HepG2 (cell line): Measurements from ENCODE around the gene C2orf49. TPM values are rescaled to one million over a fixed set of nuclear protein-coding genes. Genes with fewer than 3 reads are reported as not detected.

ENCODE experiments used
- ADNP ChIP-seq: sonication (generic); formaldehyde crosslinking; IDR thresholded peaks from 2 replicates; pipeline ENCODE4 v1.4.0; 2020; ENCODE audit warnings: missing genetic modification reagents
- ARID5B ChIP-seq: IDR thresholded peaks from 2 replicates; pipeline ENCODE4 v1.4.0; 2020; ENCODE audit warnings: mild to moderate bottlenecking, missing genetic modification reagents
- CAMTA2 ChIP-seq: sonication (generic); formaldehyde crosslinking; IDR thresholded peaks from 2 replicates; pipeline ENCODE4 v1.4.0; 2020; ENCODE audit warnings: mild to moderate bottlenecking, missing genetic modification reagents, borderline replicate concordance
- FOXP4 ChIP-seq: sonication (generic); formaldehyde crosslinking; IDR thresholded peaks from 2 replicates; pipeline ENCODE4 v1.4.0; 2020; ENCODE audit warnings: missing genetic modification reagents
- GABPA ChIP-seq, 2 experiments: IDR thresholded peaks; 2 replicates each; pipeline ENCODE4 v1.6.1; 2011 to 2016; ENCODE audit warnings: low read depth in 2 of 2, low read length in 1 of 2, missing biosample characterization in 1 of 2, missing genetic modification characterization in 1 of 2
- KDM4B ChIP-seq: sonication (generic); formaldehyde crosslinking; IDR thresholded peaks from 2 replicates; pipeline ENCODE4 v1.4.0; 2020; ENCODE audit warnings: missing genetic modification reagents
- NBN ChIP-seq: fragments of 450-650 bp; conservative IDR thresholded peaks from 2 replicates; pipeline ENCODE4 v1.6.1; 2017
- POGZ ChIP-seq: sonication (generic); formaldehyde crosslinking; IDR thresholded peaks from 2 replicates; pipeline ENCODE4 v1.4.0; 2020; ENCODE audit warnings: mild to moderate bottlenecking, missing genetic modification reagents
- PRDM15 ChIP-seq: sonication (generic); formaldehyde crosslinking; IDR thresholded peaks from 2 replicates; pipeline ENCODE4 v1.4.0; 2020; ENCODE audit warnings: missing genetic modification reagents
- PTBP1 ChIP-seq: fragments of 200-400 bp; formaldehyde crosslinking; IDR thresholded peaks from 2 replicates; pipeline ENCODE4 v1.6.1; 2018; ENCODE audit warnings: low read length, low read depth; ENCODE audit not compliant: poor library complexity, severe bottlenecking
- RFXAP ChIP-seq: sonication (generic); formaldehyde crosslinking; IDR thresholded peaks from 2 replicates; pipeline ENCODE4 v1.4.0; 2020; ENCODE audit warnings: missing genetic modification reagents, borderline replicate concordance
- SETDB1 ChIP-seq: sonication (generic); formaldehyde crosslinking; IDR thresholded peaks from 2 replicates; pipeline ENCODE4 v1.5.1; 2020; ENCODE audit warnings: missing genetic modification reagents, mild to moderate bottlenecking, borderline replicate concordance
- THAP8 ChIP-seq: sonication (generic); formaldehyde crosslinking; IDR thresholded peaks from 2 replicates; pipeline ENCODE4 v1.5.1; 2020; ENCODE audit warnings: missing genetic modification reagents, mild to moderate bottlenecking, borderline replicate concordance
- TRIM24 ChIP-seq: sonication (generic); formaldehyde crosslinking; IDR thresholded peaks from 2 replicates; pipeline ENCODE4 v1.8.0; 2022; ENCODE audit warnings: mild to moderate bottlenecking, missing genetic modification reagents
- ZFP36L1 ChIP-seq: sonication (generic); formaldehyde crosslinking; IDR thresholded peaks from 2 replicates; pipeline ENCODE4 v1.8.0; 2022; ENCODE audit warnings: mild to moderate bottlenecking, missing genetic modification reagents, moderate library complexity
- ZMYM2 ChIP-seq: sonication (generic); formaldehyde crosslinking; IDR thresholded peaks from 2 replicates; pipeline ENCODE4 v1.8.0; 2022; ENCODE audit warnings: mild to moderate bottlenecking, missing genetic modification reagents
- ZNF383 ChIP-seq: sonication (generic); formaldehyde crosslinking; IDR thresholded peaks from 2 replicates; pipeline ENCODE4 v1.4.0; 2020; ENCODE audit warnings: missing genetic modification reagents, mild to moderate bottlenecking, borderline replicate concordance
- polyA plus RNA-seq, 8 experiments: library from polyadenylated mRNA; depleted of rRNA in 3 of 8; stranded (reverse) in 7 of 8; unstranded in 1 of 8; fragments of >200 nt; fragmentation: Illumina TruSeq in 4 of 8; extraction: Trizol in 4 of 8; gene quantifications; 2 replicates each; pipeline versions ENCODE4 v1.2.1 to v1.2.3, GENCODE V29; 2011 to 2016; ENCODE audit warnings: low read depth in 4 of 8, missing spikeins in 1 of 8, mixed read lengths in 1 of 8; ENCODE audit not compliant: insufficient read depth in 1 of 8
- total RNA-seq, 5 experiments: library from RNA; depleted of rRNA; stranded (reverse); fragments of >200 nt; fragmentation: Illumina TruSeq; extraction: Trizol; gene quantifications; 2 replicates each; pipeline ENCODE4 v1.2.3, GENCODE V29; 2016; ENCODE audit warnings: low read depth in 1 of 5

Gene C2orf49
- total and polyA plus RNA-seq, 2 of the 13 experiments (the other 11 are each of a cell fraction or from before 2014, with no cell fraction given), result 24.7 to 28.8 TPM

GRCh38 chr2:105385731-105386540, 48.6 kb downstream of the C2orf49 start (continued):
- no peak for TF ChIP-seq KDM4B (CRISPR knock-in tag)
- TF ChIP-seq ARID5B (CRISPR knock-in tag), result peak; percentile 75
- TF ChIP-seq PTBP1, result no peak
- no peak for TF ChIP-seq NBN
- TF ChIP-seq POGZ (CRISPR knock-in tag), result no peak
- no peak for TF ChIP-seq RFXAP (CRISPR knock-in tag)
- no peak for TF ChIP-seq ADNP (CRISPR knock-in tag)
- no peak for TF ChIP-seq CAMTA2 (CRISPR knock-in tag)
- no peak for TF ChIP-seq TRIM24 (CRISPR knock-in tag)
- TF ChIP-seq ZFP36L1 (CRISPR knock-in tag), result no peak
- no peak for TF ChIP-seq THAP8 (CRISPR knock-in tag)
- no peak for TF ChIP-seq FOXP4 (CRISPR knock-in tag)
- TF ChIP-seq ZNF383, result no peak
- TF ChIP-seq SETDB1 (CRISPR knock-in tag), result no peak
- no peak for TF ChIP-seq PRDM15 (CRISPR knock-in tag)
- TF ChIP-seq GABPA (IDR thresholded peaks at IDR 0.05; ENCODE audit: low read depth, low read length), result no peak
- TF ChIP-seq GABPA (CRISPR knock-in tag; IDR thresholded peaks at IDR 0.05; ENCODE audit: low read depth), result no peak
- no peak for TF ChIP-seq ZMYM2 (CRISPR knock-in tag)
